HEK293T (cell line): ENCODE results near the gene PPA1.

Experiments
- BHLHE40 ChIP-seq: fragments of 450-650 bp; IDR thresholded peaks from 2 replicates; pipeline ENCODE4 v1.6.1; 2016; ENCODE audit warnings: mild to moderate bottlenecking, moderate library complexity, borderline replicate concordance
- FOXK2 ChIP-seq: fragments of 450-650 bp; IDR thresholded peaks from 2 replicates; pipeline ENCODE4 v1.6.1; 2016; ENCODE audit warnings: mild to moderate bottlenecking
- L3MBTL2 ChIP-seq: fragments of 450-650 bp; conservative IDR thresholded peaks from 2 replicates; pipeline ENCODE4 v1.6.1; 2016; ENCODE audit warnings: mild to moderate bottlenecking
- SP1 ChIP-seq: fragments of 450-650 bp; IDR thresholded peaks from 2 replicates; pipeline ENCODE4 v1.6.1; 2017
- SUZ12 ChIP-seq: fragments of 450-650 bp; IDR thresholded peaks from 2 replicates; pipeline ENCODE4 v1.6.1; 2016; ENCODE audit warnings: mild to moderate bottlenecking

- TF ChIP-seq SUZ12 (no peak), FOXK2 (no peak), SP1 (no peak), BHLHE40 (no peak), L3MBTL2 (no peak)
Observed at GRCh38 chr10:70192326-70192968, 40.8 kb downstream of the PPA1 start.
